Upper lobe of left lung (tissue), 6 donors: ENCODE data around the gene IQGAP1. TPM values are rescaled to one million over a fixed set of nuclear protein-coding genes. Genes with fewer than 3 reads are reported as not detected.
"Not testable (repeated sequence)": the region's sequence is repeated elsewhere in the genome, so short reads cannot be mapped to it uniquely, and the experiment has no call there.

ENCODE experiments used
- ATAC-seq, 2 donors: fragments of 200-7000 bp; cut with Tn5 transposase; one replicate each; pipeline ENCODE4 v1.9.1; 2022; ENCODE audit warnings: mild to moderate bottlenecking in 2 of 2, moderate library complexity in 2 of 2; ENCODE audit not compliant: low FRiP score in 2 of 2
- DNase-seq, 2 donors: peaks; one replicate each; pipeline ENCODE4 v3.0.0-alpha.2; 2019 to 2020
- H3K27ac ChIP-seq, 4 donors: fragments of 200-600 bp; sonication (generic); one replicate each; pipeline ENCODE4 v1.5.1; 2016 to 2019
- H3K27me3 ChIP-seq, 4 donors: fragments of 200-600 bp; sonication (generic); one replicate each; pipeline ENCODE4 v1.5.1; 2017 to 2019
- H3K36me3 ChIP-seq, 4 donors: fragments of 200-600 bp; sonication (generic); one replicate each; pipeline ENCODE4 v1.5.1; 2016 to 2019
- H3K4me1 ChIP-seq, 4 donors: fragments of 200-600 bp; sonication (generic); one replicate each; pipeline ENCODE4 v1.5.1; 2018 to 2019
- H3K4me3 ChIP-seq, 4 donors: fragments of 200-600 bp; sonication (generic); one replicate each; pipeline ENCODE4 v1.5.1; 2017 to 2019; ENCODE audit warnings: mild to moderate bottlenecking in 2 of 4, moderate library complexity in 1 of 4
- H3K9me3 ChIP-seq, 4 donors: fragments of 200-600 bp; sonication (generic); one replicate each; pipeline ENCODE4 v1.5.1; 2018 to 2019
- EP300 ChIP-seq, 4 donors: sonication (generic); formaldehyde crosslinking; IDR thresholded peaks; one replicate each; pipeline ENCODE4 v1.5.1; 2017; ENCODE audit warnings: antibody characterized with exemption in 4 of 4, control low read depth in 2 of 4
- POLR2A ChIP-seq, 4 donors: fragments of 450-650 bp; IDR thresholded peaks; one replicate each; pipeline ENCODE4 v1.5.1; 2016 to 2017; ENCODE audit warnings: antibody characterized with exemption in 4 of 4, mild to moderate bottlenecking in 2 of 4
- POLR2AphosphoS5 ChIP-seq, 2 donors: sonication (generic); formaldehyde crosslinking; IDR thresholded peaks; one replicate each; pipeline ENCODE4 v1.5.1; 2017; ENCODE audit warnings: antibody characterized with exemption in 2 of 2
- WGBS, 2 donors: methylation state at CpG; one replicate each; pipeline ENCODE4 v1.1.5; 2017 to 2018; 5-methylcytosine and 5-hydroxymethylcytosine counted together
- total RNA-seq, 6 donors: library from RNA; depleted of rRNA in 4 of 6; stranded (reverse); fragments of >200 nt in 4 of 6; gene quantifications; one replicate each; pipeline versions ENCODE4 v1.1.0 to v1.2.1, GENCODE V29; 2016 to 2021
- TF ChIP-seq, protein P1 (sequence below), 6 experiments: fragments of 450-650 bp in 4 of 6; fragments of 200-600 bp in 2 of 6; sonication (generic) in 2 of 6; IDR thresholded peaks; one replicate each; pipeline ENCODE4 v1.5.1; 2016 to 2019; ENCODE audit warnings: antibody characterized with exemption in 6 of 6
- donor health status: DM: no; HTN: no; CAD: no; lungs with moderate emphysema.
- donor health status: DM: no; HTN: yes; CAD: no; lungs with severe emphysema.

Gene IQGAP1
- total RNA-seq, 6 donors from 2014 or later: 216 to 502 (median 344) TPM

DNA sequence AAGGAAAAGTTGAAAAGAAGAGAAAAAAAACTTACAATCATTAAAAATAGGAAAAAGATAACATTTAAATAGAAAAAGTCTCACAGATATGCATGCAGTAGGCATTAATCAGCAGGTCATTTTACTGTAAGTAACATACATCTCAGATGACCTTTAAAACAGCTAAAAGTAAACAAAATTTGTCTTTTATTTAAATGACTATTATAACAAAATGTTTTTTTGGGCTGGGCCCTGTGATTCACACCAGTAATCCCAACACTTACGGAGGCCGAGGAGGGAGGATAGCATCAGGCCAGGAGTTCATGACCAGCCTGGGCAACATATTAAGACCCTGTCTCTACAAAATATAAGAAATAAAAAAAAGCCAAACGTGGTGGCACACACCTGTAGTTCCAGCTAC, 14.7 kb downstream of the IQGAP1 start:
- H3K27me3 ChIP-seq: no peaks in the 10 kb centered on the region
- peaks cover 64 to 89% (median 81%) of the 10 kb centered on the region in 4 donors for H3K4me1 ChIP-seq
- peak overlapping the region; percentile 88 to 93 (median 90) for H3K27ac ChIP-seq
- H3K36me3 ChIP-seq: no peaks in the 10 kb centered on the region
- ATAC-seq (no peak), DNase-seq (no peak)
- no peak overlapping the region for H3K4me3 ChIP-seq
- TF ChIP-seq POLR2A (IDR thresholded peaks at IDR 0.05) (no peak), POLR2AphosphoS5 (IDR thresholded peaks at IDR 0.05) (no peak), EP300 (IDR thresholded peaks at IDR 0.05) (no peak)
- TF ChIP-seq, protein P1, sequence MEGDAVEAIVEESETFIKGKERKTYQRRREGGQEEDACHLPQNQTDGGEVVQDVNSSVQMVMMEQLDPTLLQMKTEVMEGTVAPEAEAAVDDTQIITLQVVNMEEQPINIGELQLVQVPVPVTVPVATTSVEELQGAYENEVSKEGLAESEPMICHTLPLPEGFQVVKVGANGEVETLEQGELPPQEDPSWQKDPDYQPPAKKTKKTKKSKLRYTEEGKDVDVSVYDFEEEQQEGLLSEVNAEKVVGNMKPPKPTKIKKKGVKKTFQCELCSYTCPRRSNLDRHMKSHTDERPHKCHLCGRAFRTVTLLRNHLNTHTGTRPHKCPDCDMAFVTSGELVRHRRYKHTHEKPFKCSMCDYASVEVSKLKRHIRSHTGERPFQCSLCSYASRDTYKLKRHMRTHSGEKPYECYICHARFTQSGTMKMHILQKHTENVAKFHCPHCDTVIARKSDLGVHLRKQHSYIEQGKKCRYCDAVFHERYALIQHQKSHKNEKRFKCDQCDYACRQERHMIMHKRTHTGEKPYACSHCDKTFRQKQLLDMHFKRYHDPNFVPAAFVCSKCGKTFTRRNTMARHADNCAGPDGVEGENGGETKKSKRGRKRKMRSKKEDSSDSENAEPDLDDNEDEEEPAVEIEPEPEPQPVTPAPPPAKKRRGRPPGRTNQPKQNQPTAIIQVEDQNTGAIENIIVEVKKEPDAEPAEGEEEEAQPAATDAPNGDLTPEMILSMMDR (IDR thresholded peaks at IDR 0.05): no peak
- no peaks in the 10 kb centered on the region for H3K9me3 ChIP-seq
- WGBS, 2 donors: 78 to 83% methylated on average over 3 of the region's 3 CpGs

DNA sequence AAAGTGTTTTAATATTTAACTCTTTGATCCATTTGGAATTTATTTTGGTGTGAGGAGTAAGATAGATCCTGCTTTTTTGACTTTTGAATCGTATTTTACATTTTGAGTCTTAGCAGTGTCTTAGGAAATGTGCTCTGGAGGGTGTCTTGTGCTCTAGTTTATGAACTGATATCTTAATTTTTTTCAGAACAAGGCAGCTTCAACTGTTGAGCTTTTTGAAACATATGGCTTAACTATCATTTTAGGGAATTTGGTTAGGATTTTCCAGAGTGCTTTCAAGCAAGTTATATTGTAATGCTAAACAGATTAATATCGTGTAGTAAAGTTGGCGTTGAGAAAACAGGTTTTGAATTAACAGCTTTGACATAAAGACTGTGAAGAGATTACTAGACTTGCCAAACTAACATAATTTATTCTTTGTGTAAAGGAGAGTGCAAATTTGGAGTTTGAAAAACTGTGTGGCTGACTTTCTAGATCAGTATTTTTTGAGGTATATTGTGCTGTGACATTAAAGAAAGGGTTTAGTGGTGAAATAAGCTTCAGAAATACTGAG, 17.1 kb downstream of the IQGAP1 start:
- Histone ChIP-seq H3K27me3 (no peaks in the 10 kb centered on the region), H3K36me3 (peaks cover 0 to 2% (median 0%) of the 10 kb centered on the region in 4 donors), H3K4me1 (peaks cover 61 to 78% (median 75%) of the 10 kb centered on the region in 4 donors), H3K4me3 (no peak overlapping the region), H3K27ac (peak overlapping the region in 3 of 4 donors; percentile 23 to 53 (median 36)), H3K9me3 (no peaks in the 10 kb centered on the region)
- ATAC-seq (no peak), DNase-seq (no peak)
- WGBS, 2 donors: 49 to 79% methylated on average over 3 of the region's 3 CpGs
- TF ChIP-seq, protein P1 (IDR thresholded peaks at IDR 0.05): no peak
- TF ChIP-seq EP300 (IDR thresholded peaks at IDR 0.05) (no peak), POLR2AphosphoS5 (IDR thresholded peaks at IDR 0.05) (no peak)

DNA sequence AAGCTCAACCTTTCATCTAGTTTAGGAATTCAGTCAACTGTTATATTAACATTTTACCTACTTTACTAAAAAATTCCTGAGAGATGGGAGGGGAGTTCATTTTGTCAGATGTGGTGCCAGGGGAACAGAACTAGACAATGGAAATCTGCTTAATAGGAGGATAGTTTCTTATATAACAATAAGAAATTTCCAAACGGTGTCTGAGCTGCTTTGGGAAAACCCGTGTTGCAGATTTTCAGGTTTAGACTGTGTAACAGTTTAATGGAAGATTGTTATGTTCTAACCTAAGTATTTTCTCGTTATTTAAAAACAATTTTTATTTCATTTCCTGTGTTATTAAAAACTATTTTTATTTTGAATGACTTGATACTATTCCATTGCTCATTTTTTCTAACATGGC, 19.3 kb downstream of the IQGAP1 start:
- H3K4me1 ChIP-seq: peaks cover 56 to 72% (median 69%) of the 10 kb centered on the region in 4 donors
- H3K27ac ChIP-seq: peak overlapping the region in 3 of 4 donors; percentile 56 to 68 (median 57)
- DNase-seq (no peak), ATAC-seq (no peak)
- no peaks in the 10 kb centered on the region for H3K9me3 ChIP-seq
- TF ChIP-seq, protein P1 (IDR thresholded peaks at IDR 0.05): no peak
- TF ChIP-seq POLR2AphosphoS5 (IDR thresholded peaks at IDR 0.05) (no peak), EP300 (IDR thresholded peaks at IDR 0.05) (no peak), POLR2A (IDR thresholded peaks at IDR 0.05) (no peak)
- H3K4me3 ChIP-seq: no peak overlapping the region
- H3K27me3 ChIP-seq: no peaks in the 10 kb centered on the region
- peaks cover 0 to 2% (median 0%) of the 10 kb centered on the region in 4 donors for H3K36me3 ChIP-seq
- 38 to 39% methylated on average over 3 of the region's 3 CpGs for WGBS, 2 donors

DNA sequence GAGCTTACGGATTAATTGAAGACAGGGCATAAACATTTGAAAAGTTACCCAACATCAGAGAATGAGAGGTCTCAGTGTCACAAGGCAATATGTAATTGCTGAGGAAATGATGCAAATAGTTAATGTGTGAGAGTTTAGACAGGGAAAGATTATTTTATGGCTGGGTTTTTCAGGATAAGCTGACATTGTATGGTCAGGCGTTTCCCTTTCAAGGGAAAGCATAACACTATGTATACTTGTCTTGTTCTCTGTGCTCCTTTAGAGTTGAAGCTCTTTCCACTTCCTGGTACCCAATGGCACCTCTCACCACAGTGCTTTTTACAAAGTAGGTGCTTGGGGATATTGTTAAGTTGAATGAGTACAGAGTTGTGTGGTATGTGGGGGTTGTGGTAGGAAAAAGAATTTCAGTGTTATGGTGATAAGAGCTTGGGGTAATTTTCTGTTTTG, 19.9 kb downstream of the IQGAP1 start:
- peaks cover 56 to 72% (median 69%) of the 10 kb centered on the region in 4 donors for H3K4me1 ChIP-seq
- 49 to 51% methylated on average over 2 of the region's 2 CpGs for WGBS, 2 donors

DNA sequence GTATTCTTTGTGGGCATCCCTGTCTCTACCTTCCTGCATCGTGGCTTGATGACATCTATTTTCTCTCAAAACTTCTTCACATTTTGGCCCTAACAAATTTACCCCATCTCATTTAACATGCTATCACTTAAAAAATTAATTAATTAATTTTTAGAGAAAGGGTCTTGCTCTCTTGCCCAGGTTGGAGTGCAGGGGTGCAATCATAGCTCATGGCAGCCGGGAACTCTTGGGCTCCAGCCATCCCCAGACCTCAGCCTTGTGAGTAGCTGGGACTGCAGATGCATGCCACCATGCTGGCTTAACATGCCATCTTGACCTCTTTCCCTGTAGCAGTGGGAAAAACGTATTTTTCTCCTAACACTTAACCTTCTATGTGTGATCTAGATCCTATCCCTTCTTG, 20.6 kb downstream of the IQGAP1 start:
- no peak overlapping the region for H3K4me3 ChIP-seq
- no peaks in the 10 kb centered on the region for H3K27me3 ChIP-seq
- TF ChIP-seq, protein P1 (IDR thresholded peaks at IDR 0.05): no peak
- TF ChIP-seq EP300 (IDR thresholded peaks at IDR 0.05) (no peak), POLR2AphosphoS5 (IDR thresholded peaks at IDR 0.05) (no peak), POLR2A (IDR thresholded peaks at IDR 0.05) (no peak)
- 79 to 85% methylated on average over 3 of the region's 3 CpGs for WGBS, 2 donors
- DNase-seq: no peak
- H3K9me3 ChIP-seq: no peaks in the 10 kb centered on the region
- no peak for ATAC-seq
- H3K36me3 ChIP-seq: peaks cover 0 to 2% (median 0%) of the 10 kb centered on the region in 4 donors
- H3K27ac ChIP-seq: peak overlapping the region in 3 of 4 donors; percentile 36 to 68 (median 57)
- H3K4me1 ChIP-seq: peaks cover 57 to 72% (median 69%) of the 10 kb centered on the region in 4 donors

More for the DNA sequence above, 19.9 kb downstream of the IQGAP1 start:
- DNase-seq (no peak), ATAC-seq (peak; percentile 20 to 74)
- Histone ChIP-seq H3K36me3 (peaks cover 0 to 2% (median 0%) of the 10 kb centered on the region in 4 donors), H3K27me3 (no peaks in the 10 kb centered on the region), H3K4me3 (no peak overlapping the region), H3K9me3 (no peaks in the 10 kb centered on the region), H3K27ac (peak overlapping the region; percentile 36 to 68 (median 56))
- TF ChIP-seq EP300 (IDR thresholded peaks at IDR 0.05) (peak in 1 of 4 donors; percentile 59), POLR2AphosphoS5 (IDR thresholded peaks at IDR 0.05) (no peak)

DNA sequence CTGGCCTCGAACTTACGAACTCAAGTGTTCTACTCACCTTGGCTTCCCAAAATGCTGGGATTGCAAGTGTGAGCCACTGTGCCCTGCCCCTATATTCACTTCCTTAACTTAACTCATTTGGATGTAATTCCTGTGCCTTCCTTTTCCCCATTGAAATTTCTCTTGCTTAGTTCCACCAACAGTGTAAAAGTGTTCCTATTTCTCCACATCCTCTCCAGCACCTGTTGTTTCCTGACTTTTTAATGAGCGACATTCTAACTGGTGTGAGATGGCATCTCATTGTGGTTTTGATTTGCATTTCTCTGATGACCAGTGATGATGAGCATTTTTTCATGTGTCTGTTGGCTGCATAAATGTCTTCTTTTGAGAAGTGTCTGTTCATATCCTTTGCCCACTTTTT, 21.5 kb downstream of the IQGAP1 start:
- not testable (repeated sequence) for H3K36me3 ChIP-seq, H3K27me3 ChIP-seq, ATAC-seq, H3K9me3 ChIP-seq, H3K4me3 ChIP-seq, DNase-seq
- 79 to 92% methylated on average over 3 of the region's 3 CpGs for WGBS, 2 donors
- peaks cover 66 to 76% (median 73%) of the 10 kb centered on the region in 4 donors for H3K4me1 ChIP-seq
- peak overlapping the region in 1 of 4 donors; percentile 31 for H3K27ac ChIP-seq

DNA sequence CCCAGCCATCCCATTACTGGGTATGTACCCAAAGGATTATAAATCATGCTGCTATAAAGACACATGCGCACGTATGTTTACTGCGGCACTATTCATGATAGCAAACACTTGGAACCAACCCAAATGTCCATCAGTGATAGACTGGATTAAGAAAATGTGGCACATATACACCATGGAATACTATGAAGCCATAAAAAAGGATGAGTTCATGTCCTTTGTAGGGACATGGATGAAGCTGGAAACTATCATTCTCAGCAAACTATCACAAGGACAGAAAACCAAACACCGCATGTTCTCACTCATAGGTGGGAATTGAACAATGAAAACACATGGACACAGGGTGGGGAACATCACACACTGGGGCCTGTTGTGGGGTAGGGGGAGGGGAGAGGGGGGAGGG, 22.3 kb downstream of the IQGAP1 start:
- peaks cover 71 to 81% (median 73%) of the 10 kb centered on the region in 4 donors for H3K4me1 ChIP-seq
- not testable (repeated sequence) for DNase-seq, H3K36me3 ChIP-seq, H3K27ac ChIP-seq, ATAC-seq, H3K27me3 ChIP-seq, H3K4me3 ChIP-seq, H3K9me3 ChIP-seq
- WGBS, 2 donors: 97 to 98% methylated on average over 4 of the region's 4 CpGs
